Transverse colon (tissue), 4 donors: ENCODE measurements around the gene PYCR2.

ENCODE experiments used
- CTCF ChIP-seq, 5 experiments: fragments of 200-600 bp in 3 of 5; fragments of 450-650 bp in 2 of 5; sonication (generic) in 3 of 5; IDR thresholded peaks; 1 replicate in 2 of 5; 2 replicates in 3 of 5; pipeline ENCODE4 v1.5.1; 2016 to 2017; ENCODE audit warnings: antibody characterized with exemption in 5 of 5, inconsistent platforms in 3 of 5, mild to moderate bottlenecking in 2 of 5, moderate library complexity in 1 of 5
- EP300 ChIP-seq: sonication (generic); formaldehyde crosslinking; IDR thresholded peaks from one replicate; pipeline ENCODE4 v1.6.1; 2017; ENCODE audit warnings: antibody characterized with exemption, low read depth
- POLR2A ChIP-seq: fragments of 450-650 bp; IDR thresholded peaks from one replicate; pipeline ENCODE4 v1.6.1; 2016; ENCODE audit warnings: antibody characterized with exemption, mild to moderate bottlenecking, moderate library complexity
- POLR2AphosphoS5 ChIP-seq, 3 donors: sonication (generic); formaldehyde crosslinking; IDR thresholded peaks; one replicate each; pipeline ENCODE4 v1.6.1; 2016; ENCODE audit warnings: antibody characterized with exemption in 3 of 3

GRCh38 chr1:225871359-225872074, 52.5 kb downstream of the PYCR2 start:
- TF ChIP-seq POLR2A (no peak), CTCF (IDR thresholded peaks at IDR 0.05) (no peak), POLR2AphosphoS5 (IDR thresholded peaks at IDR 0.05) (no peak), EP300 (no peak)
